DND-41 (cell line): ENCODE results near the gene RBFOX2.
"Not testable (repeated sequence)": the region's sequence is repeated elsewhere in the genome, so short reads cannot be mapped to it uniquely, and the experiment has no call there.

Source experiments
- ATAC-seq: fragments of 200-7000 bp; cut with Tn5 transposase; 3 replicates; pipeline ENCODE4 v1.9.1; 2021; ENCODE audit warnings: low read depth; ENCODE audit not compliant: insufficient read depth
- DNase-seq: peaks from one replicate; pipeline ENCODE4 v3.0.0-alpha.2; 2020
- H2AFZ ChIP-seq: 2 replicates; pipeline ENCODE4 v1.6.0; 2012; ENCODE audit warnings: low read depth, low read length
- H3K27ac ChIP-seq: 2 replicates; pipeline ENCODE4 v1.5.1; 2012; ENCODE audit warnings: low read length, inconsistent platforms
- H3K27me3 ChIP-seq: fragments of 200-600 bp; sonication (generic); 2 replicates; pipeline ENCODE4 v1.6.0; 2012; ENCODE audit warnings: low read length, mild to moderate bottlenecking, inconsistent platforms; ENCODE audit not compliant: insufficient read depth, poor library complexity
- H3K36me3 ChIP-seq: 2 replicates; pipeline ENCODE4 v1.5.1; 2012; ENCODE audit warnings: low read length, inconsistent platforms; ENCODE audit not compliant: insufficient read depth
- H3K4me1 ChIP-seq: 2 replicates; pipeline ENCODE4 v1.5.1; 2012; ENCODE audit warnings: mild to moderate bottlenecking, low read length; ENCODE audit not compliant: insufficient read depth
- H3K4me2 ChIP-seq: 2 replicates; pipeline ENCODE4 v1.6.0; 2012; ENCODE audit warnings: mild to moderate bottlenecking, moderate library complexity, low read length, inconsistent platforms; ENCODE audit not compliant: insufficient read depth
- H3K4me3 ChIP-seq, 2 experiments: fragments of 200-600 bp in 1 of 2; shearing (Covaris generic) in 1 of 2; 2 replicates each; pipeline ENCODE4 v1.5.1; 2012 to 2016; ENCODE audit warnings: inconsistent platforms in 2 of 2, low read length in 2 of 2, mild to moderate bottlenecking in 2 of 2, low read depth in 1 of 2, moderate library complexity in 1 of 2
- H3K79me2 ChIP-seq: 2 replicates; pipeline ENCODE4 v1.6.0; 2012; ENCODE audit warnings: low read length, inconsistent platforms; ENCODE audit not compliant: insufficient read depth
- H3K9ac ChIP-seq: 2 replicates; pipeline ENCODE4 v1.6.0; 2012; ENCODE audit warnings: low read depth, mild to moderate bottlenecking, inconsistent platforms, low read length, moderate library complexity
- H3K9me3 ChIP-seq: 2 replicates; pipeline ENCODE4 v1.5.1; 2012; ENCODE audit warnings: low read length, moderate library complexity, mild to moderate bottlenecking, inconsistent platforms; ENCODE audit not compliant: insufficient read depth, severe bottlenecking
- H4K20me1 ChIP-seq: 2 replicates; pipeline ENCODE4 v1.6.0; 2012; ENCODE audit warnings: low read length; ENCODE audit not compliant: insufficient read depth
- EZH2 ChIP-seq: IDR thresholded peaks from 3 replicates; pipeline ENCODE4 v1.6.1; 2012; ENCODE audit warnings: borderline replicate concordance, low read depth, mild to moderate bottlenecking, moderate library complexity, low read length, inconsistent platforms; ENCODE audit not compliant: severe bottlenecking
- TF ChIP-seq, protein P1 (sequence below): IDR thresholded peaks from 2 replicates; pipeline ENCODE4 v1.5.1; 2012; ENCODE audit warnings: borderline replicate concordance, low read length, moderate library complexity, mild to moderate bottlenecking; ENCODE audit not compliant: poor library complexity, severe bottlenecking; ENCODE audit errors: extremely low read depth

RBFOX2 gene

DNA sequence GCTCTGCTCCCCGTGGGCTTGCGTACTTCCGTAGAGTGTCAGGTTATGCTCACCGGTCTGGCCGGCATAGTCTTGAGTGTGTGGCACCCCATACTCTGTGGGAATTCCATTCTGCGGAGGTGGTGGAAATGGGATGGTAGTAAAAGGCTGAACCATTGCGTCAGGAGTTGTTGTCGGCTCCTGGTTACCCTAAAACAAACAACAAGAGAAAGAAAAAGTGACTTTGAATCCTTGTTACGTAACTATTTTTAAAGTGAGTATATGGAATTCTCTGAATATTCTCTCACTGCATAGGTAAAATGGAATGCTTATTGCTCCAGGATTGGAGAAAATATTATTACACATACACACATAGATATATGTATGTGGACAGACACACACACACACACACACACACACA is 218.8 kb downstream of the RBFOX2 start:
- no peak overlapping the region for H3K4me2 ChIP-seq
- no peak overlapping the region for H3K4me3 ChIP-seq
- no peak overlapping the region for H2AFZ ChIP-seq
- TF ChIP-seq EZH2 = no peak
- TF ChIP-seq, protein P1, sequence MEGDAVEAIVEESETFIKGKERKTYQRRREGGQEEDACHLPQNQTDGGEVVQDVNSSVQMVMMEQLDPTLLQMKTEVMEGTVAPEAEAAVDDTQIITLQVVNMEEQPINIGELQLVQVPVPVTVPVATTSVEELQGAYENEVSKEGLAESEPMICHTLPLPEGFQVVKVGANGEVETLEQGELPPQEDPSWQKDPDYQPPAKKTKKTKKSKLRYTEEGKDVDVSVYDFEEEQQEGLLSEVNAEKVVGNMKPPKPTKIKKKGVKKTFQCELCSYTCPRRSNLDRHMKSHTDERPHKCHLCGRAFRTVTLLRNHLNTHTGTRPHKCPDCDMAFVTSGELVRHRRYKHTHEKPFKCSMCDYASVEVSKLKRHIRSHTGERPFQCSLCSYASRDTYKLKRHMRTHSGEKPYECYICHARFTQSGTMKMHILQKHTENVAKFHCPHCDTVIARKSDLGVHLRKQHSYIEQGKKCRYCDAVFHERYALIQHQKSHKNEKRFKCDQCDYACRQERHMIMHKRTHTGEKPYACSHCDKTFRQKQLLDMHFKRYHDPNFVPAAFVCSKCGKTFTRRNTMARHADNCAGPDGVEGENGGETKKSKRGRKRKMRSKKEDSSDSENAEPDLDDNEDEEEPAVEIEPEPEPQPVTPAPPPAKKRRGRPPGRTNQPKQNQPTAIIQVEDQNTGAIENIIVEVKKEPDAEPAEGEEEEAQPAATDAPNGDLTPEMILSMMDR = no peak
- H3K27me3 ChIP-seq = no peaks in the 10 kb centered on the region
- H3K9ac ChIP-seq = no peak overlapping the region
- no peak for DNase-seq
- H3K9me3 ChIP-seq = no peaks in the 10 kb centered on the region
- H3K36me3 ChIP-seq = no peaks in the 10 kb centered on the region
- H3K79me2 ChIP-seq = no peaks in the 10 kb centered on the region
- H3K4me1 ChIP-seq = no peaks in the 10 kb centered on the region
- H3K27ac ChIP-seq = no peak overlapping the region
- ATAC-seq = no peak
- H4K20me1 ChIP-seq = no peaks in the 10 kb centered on the region

- H3K9me3 ChIP-seq = no peaks in the 10 kb centered on the region
- no peak overlapping the region for H3K4me2 ChIP-seq
- H3K4me1 ChIP-seq = no peaks in the 10 kb centered on the region
- no peak overlapping the region for H3K9ac ChIP-seq
- DNase-seq (no peak), ATAC-seq (no peak)
- H3K27ac ChIP-seq = no peak overlapping the region
- no peak overlapping the region for H2AFZ ChIP-seq
- no peak overlapping the region for H3K4me3 ChIP-seq
- no peaks in the 10 kb centered on the region for H4K20me1 ChIP-seq
- H3K27me3 ChIP-seq = no peaks in the 10 kb centered on the region
- TF ChIP-seq, protein P1 = no peak
- TF ChIP-seq EZH2 = no peak
- no peaks in the 10 kb centered on the region for H3K36me3 ChIP-seq
- no peaks in the 10 kb centered on the region for H3K79me2 ChIP-seq
These were observed 220.2 kb downstream of the RBFOX2 start for GRCh38 chr22:35808377-35808776.

DNA sequence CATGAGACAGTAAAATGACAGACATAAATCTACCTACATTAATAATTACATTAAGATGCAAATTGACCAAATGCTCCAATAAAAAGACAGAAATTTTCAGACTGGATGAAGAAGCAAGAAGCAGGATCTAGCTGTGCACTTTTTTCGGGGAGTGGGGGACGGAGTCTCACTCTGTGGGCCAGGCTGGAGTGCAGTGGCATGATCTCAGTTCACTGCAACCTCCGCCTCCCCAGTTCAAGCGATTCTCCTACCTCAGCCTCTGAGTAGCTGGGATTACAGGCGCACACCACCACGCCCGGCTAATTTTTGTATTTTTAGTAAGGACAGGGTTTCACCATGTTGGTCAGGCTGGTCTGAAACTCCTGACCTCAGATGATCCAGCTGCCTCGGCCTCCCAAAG is 222.0 kb downstream of the RBFOX2 start:
- H3K27ac ChIP-seq, ATAC-seq, H3K9me3 ChIP-seq, H3K4me1 ChIP-seq, DNase-seq, H3K79me2 ChIP-seq, H2AFZ ChIP-seq, H3K4me3 ChIP-seq, H3K27me3 ChIP-seq, H3K9ac ChIP-seq, H4K20me1 ChIP-seq, H3K4me2 ChIP-seq, H3K36me3 ChIP-seq: not testable (repeated sequence)

DNA sequence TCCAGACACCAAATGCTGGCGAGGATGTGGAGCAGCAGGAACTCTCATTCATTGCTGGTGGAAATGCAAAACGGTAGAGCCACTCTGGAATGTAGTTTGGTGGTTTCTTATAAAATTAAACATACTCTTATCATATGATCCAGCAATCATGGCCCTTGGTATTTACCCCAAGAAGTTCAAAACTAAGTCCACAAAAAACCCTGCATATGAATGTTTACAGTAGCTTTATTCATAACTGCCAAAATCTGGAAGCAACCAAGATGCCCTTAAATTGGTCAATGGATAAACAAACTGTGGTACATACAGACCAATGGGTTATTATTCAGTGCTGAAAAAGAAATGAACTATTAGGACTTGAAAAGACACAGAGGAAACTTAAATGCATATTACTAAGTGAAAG is 223.2 kb downstream of the RBFOX2 start:
- ATAC-seq (no peak), DNase-seq (no peak)
- H3K27ac ChIP-seq = no peak overlapping the region
- no peaks in the 10 kb centered on the region for H3K79me2 ChIP-seq
- H2AFZ ChIP-seq = no peak overlapping the region
- no peak overlapping the region for H3K4me2 ChIP-seq
- no peaks in the 10 kb centered on the region for H3K36me3 ChIP-seq
- H3K9me3 ChIP-seq = no peaks in the 10 kb centered on the region
- no peaks in the 10 kb centered on the region for H3K4me1 ChIP-seq
- TF ChIP-seq, protein P1 = no peak
- no peak for TF ChIP-seq EZH2
- H3K4me3 ChIP-seq = no peak overlapping the region
- H3K27me3 ChIP-seq = no peaks in the 10 kb centered on the region
- no peak overlapping the region for H3K9ac ChIP-seq
- no peaks in the 10 kb centered on the region for H4K20me1 ChIP-seq
